CD14-positive monocyte (primary cell): ENCODE results near the gene MYO15B. TPM values are rescaled to one million over a fixed set of nuclear protein-coding genes. Genes with fewer than 3 reads are reported as not detected.

ENCODE experiments used
- DNase-seq, 3 donors: peaks; one replicate each; pipeline ENCODE4 v3.0.0-alpha.2; 2011 to 2022
- H2AFZ ChIP-seq: 2 replicates; pipeline ENCODE4 v1.6.0; 2012; ENCODE audit warnings: mild to moderate bottlenecking, low read depth, low read length, inconsistent platforms; ENCODE audit not compliant: insufficient read depth, poor library complexity, severe bottlenecking
- H3K27ac ChIP-seq, 2 donors: 1 replicate in 1 of 2; 2 replicates in 1 of 2; pipeline ENCODE4 v1.5.1; 2012 to 2013; ENCODE audit warnings: low read length in 2 of 2, control low read depth in 1 of 2, inconsistent platforms in 1 of 2, low read depth in 1 of 2, mild to moderate bottlenecking in 1 of 2
- H3K27me3 ChIP-seq, 2 donors: one replicate each; pipeline versions ENCODE4 v1.6.0 to v1.6.1; 2011 to 2013; ENCODE audit warnings: low read length in 2 of 2; ENCODE audit not compliant: control insufficient read depth in 2 of 2, insufficient read depth in 2 of 2
- H3K36me3 ChIP-seq, 2 donors: replicated peaks in 1 of 2; 1 replicate in 1 of 2; 2 replicates in 1 of 2; pipeline versions ENCODE4 v1.5.1 to v1.6.1; 2012 to 2013; ENCODE audit warnings: low read length in 2 of 2, control low read depth in 1 of 2, inconsistent platforms in 1 of 2, mild to moderate bottlenecking in 1 of 2; ENCODE audit not compliant: insufficient read depth in 2 of 2, control insufficient read depth in 1 of 2
- H3K4me1 ChIP-seq, 2 donors: 1 replicate in 1 of 2; 2 replicates in 1 of 2; pipeline versions ENCODE4 v1.5.1 to v1.6.1; 2012 to 2013; ENCODE audit warnings: low read length in 2 of 2, control low read depth in 1 of 2, inconsistent platforms in 1 of 2, mild to moderate bottlenecking in 1 of 2, moderate library complexity in 1 of 2; ENCODE audit not compliant: insufficient read depth in 2 of 2, control insufficient read depth in 1 of 2
- H3K4me2 ChIP-seq: replicated peaks from 2 replicates; pipeline ENCODE3; 2012; ENCODE audit warnings: low read length, moderate library complexity, mild to moderate bottlenecking; ENCODE audit not compliant: poor library complexity, severe bottlenecking; ENCODE audit errors: extremely low read depth
- H3K4me3 ChIP-seq, 3 experiments: fragments of 200-600 bp in 1 of 3; sonication (generic) in 1 of 3; replicated peaks in 1 of 3; 1 replicate in 2 of 3; 2 replicates in 1 of 3; pipeline ENCODE4 v1.5.1; 2011 to 2013; ENCODE audit warnings: low read length in 3 of 3, mild to moderate bottlenecking in 3 of 3, control low read depth in 2 of 3, low read depth in 2 of 3, inconsistent platforms in 1 of 3, moderate library complexity in 1 of 3
- H3K79me2 ChIP-seq: 2 replicates; pipeline ENCODE4 v1.6.0; 2012; ENCODE audit warnings: mild to moderate bottlenecking, control low read depth, inconsistent platforms, low read length, moderate library complexity; ENCODE audit not compliant: insufficient read depth
- H3K9ac ChIP-seq: 2 replicates; pipeline ENCODE4 v1.6.0; 2017; ENCODE audit warnings: low read length, mild to moderate bottlenecking; ENCODE audit not compliant: insufficient read depth, poor library complexity, severe bottlenecking
- H3K9me3 ChIP-seq, 2 donors: replicated peaks in 1 of 2; 1 replicate in 1 of 2; 2 replicates in 1 of 2; pipeline versions ENCODE4 v1.5.1 to v1.6.1; 2012 to 2013; ENCODE audit warnings: low read length in 2 of 2, control low read depth in 1 of 2; ENCODE audit not compliant: control insufficient read depth in 1 of 2, insufficient read depth in 1 of 2
- H4K20me1 ChIP-seq: 2 replicates; pipeline ENCODE4 v1.6.0; 2012; ENCODE audit warnings: mild to moderate bottlenecking, low read length, control low read depth, moderate library complexity; ENCODE audit not compliant: insufficient read depth
- H3K27ac Mint-ChIP-seq, 7 donors: one replicate each; pipeline ENCODE4 v1.8.0; 2020; ENCODE audit warnings: mild to moderate bottlenecking in 7 of 7, mixed read lengths in 7 of 7, moderate library complexity in 6 of 7, inconsistent platforms in 2 of 7
- H3K27me3 Mint-ChIP-seq, 3 donors: one replicate each; pipeline ENCODE4 v1.8.0; 2021 to 2022; ENCODE audit warnings: low read depth in 3 of 3, mild to moderate bottlenecking in 3 of 3, mixed read lengths in 3 of 3, moderate library complexity in 3 of 3, inconsistent platforms in 1 of 3
- H3K36me3 Mint-ChIP-seq, 2 donors: one replicate each; pipeline ENCODE4 v1.8.0; 2020; ENCODE audit warnings: mixed read lengths in 2 of 2, inconsistent platforms in 1 of 2, mild to moderate bottlenecking in 1 of 2
- H3K4me1 Mint-ChIP-seq: one replicate; pipeline ENCODE4 v1.8.0; 2020; ENCODE audit warnings: mild to moderate bottlenecking, mixed read lengths
- H3K4me3 Mint-ChIP-seq, 2 donors: one replicate each; pipeline ENCODE4 v1.8.0; 2020; ENCODE audit warnings: mild to moderate bottlenecking in 2 of 2, mixed read lengths in 2 of 2, moderate library complexity in 1 of 2
- H3K9me3 Mint-ChIP-seq, 7 donors: one replicate each; pipeline ENCODE4 v1.8.0; 2020 to 2022; ENCODE audit warnings: mixed read lengths in 7 of 7, mild to moderate bottlenecking in 6 of 7, moderate library complexity in 6 of 7, inconsistent platforms in 2 of 7
- WGBS: methylation state at CpG from one replicate; pipeline ENCODE4 v1.1.5; 2013; ENCODE audit warnings: missing lambda C conversion rate; ENCODE audit not compliant: insufficient coverage; 5-methylcytosine and 5-hydroxymethylcytosine counted together
- intact Hi-C, 2 donors: fragments of 100-400 bp; cut with micrococcal nuclease; formaldehyde crosslinking; loops; one replicate each; pipeline versions ENCODE4 v1.15.0 to v1.15.1; 2023
- polyA plus RNA-seq, 3 donors: library from polyadenylated mRNA; depleted of rRNA in 1 of 3; unstranded in 2 of 3; stranded (reverse) in 1 of 3; fragments of 300-500 nt in 2 of 3; fragments of >200 nt in 1 of 3; fragmentation: Illumina TruSeq in 2 of 3; gene quantifications; 1 replicate in 2 of 3; 2 replicates in 1 of 3; pipeline ENCODE4 v1.2.3, GENCODE V29; 2012 to 2021
- TF ChIP-seq, protein P1 (sequence below): fragments of 200-600 bp; IDR thresholded peaks from one replicate; pipeline ENCODE4 v1.8.0; 2022; ENCODE audit warnings: antibody characterized with exemption, mild to moderate bottlenecking

MYO15B gene
- polyA plus RNA-seq, 3 donors: 0.17 to 596 (median 0.62) TPM

DNA sequence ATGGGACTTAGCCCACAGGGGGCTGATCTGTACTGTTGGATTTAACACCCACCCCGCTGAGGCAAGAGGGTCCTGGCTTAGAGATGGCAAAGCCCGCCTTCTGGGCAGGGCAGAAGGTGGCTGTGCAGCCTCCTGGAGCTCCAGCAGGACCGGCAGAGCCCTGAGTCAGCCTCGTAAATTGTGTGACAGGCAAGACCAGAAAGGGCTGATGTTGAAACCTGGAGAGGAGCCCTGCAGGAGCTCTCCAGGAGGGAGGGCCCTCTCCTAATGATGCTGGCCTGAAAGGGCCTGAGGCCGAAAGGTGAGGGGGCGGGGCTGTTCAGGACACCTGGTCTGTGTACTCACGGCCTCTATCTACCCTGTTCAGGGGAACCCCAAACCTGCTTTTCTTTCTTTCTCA, 22.5 kb upstream of the MYO15B start:
- Mint-ChIP-seq H3K36me3 (no peaks in the 10 kb centered on the region), H3K4me3 (no peak overlapping the region), H3K9me3 (no peaks in the 10 kb centered on the region), H3K27ac (no peak overlapping the region), H3K4me1 (peaks cover 6% of the 10 kb centered on the region), H3K27me3 (peaks cover 0 to 5% (median 4%) of the 10 kb centered on the region in 3 donors)
- H3K4me2 ChIP-seq: no peak overlapping the region
- no peaks in the 10 kb centered on the region for H3K79me2 ChIP-seq
- TF ChIP-seq, protein P1, sequence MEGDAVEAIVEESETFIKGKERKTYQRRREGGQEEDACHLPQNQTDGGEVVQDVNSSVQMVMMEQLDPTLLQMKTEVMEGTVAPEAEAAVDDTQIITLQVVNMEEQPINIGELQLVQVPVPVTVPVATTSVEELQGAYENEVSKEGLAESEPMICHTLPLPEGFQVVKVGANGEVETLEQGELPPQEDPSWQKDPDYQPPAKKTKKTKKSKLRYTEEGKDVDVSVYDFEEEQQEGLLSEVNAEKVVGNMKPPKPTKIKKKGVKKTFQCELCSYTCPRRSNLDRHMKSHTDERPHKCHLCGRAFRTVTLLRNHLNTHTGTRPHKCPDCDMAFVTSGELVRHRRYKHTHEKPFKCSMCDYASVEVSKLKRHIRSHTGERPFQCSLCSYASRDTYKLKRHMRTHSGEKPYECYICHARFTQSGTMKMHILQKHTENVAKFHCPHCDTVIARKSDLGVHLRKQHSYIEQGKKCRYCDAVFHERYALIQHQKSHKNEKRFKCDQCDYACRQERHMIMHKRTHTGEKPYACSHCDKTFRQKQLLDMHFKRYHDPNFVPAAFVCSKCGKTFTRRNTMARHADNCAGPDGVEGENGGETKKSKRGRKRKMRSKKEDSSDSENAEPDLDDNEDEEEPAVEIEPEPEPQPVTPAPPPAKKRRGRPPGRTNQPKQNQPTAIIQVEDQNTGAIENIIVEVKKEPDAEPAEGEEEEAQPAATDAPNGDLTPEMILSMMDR: no peak
- H3K36me3 ChIP-seq: no peaks in the 10 kb centered on the region
- DNase-seq: no peak
- no peak overlapping the region for H3K9ac ChIP-seq
- no peak overlapping the region for H2AFZ ChIP-seq
- H3K9me3 ChIP-seq: no peaks in the 10 kb centered on the region
- H3K4me1 ChIP-seq: peaks cover 3 to 4% of the 10 kb centered on the region in 2 donors
- intact Hi-C loops: no loop called here
- H3K27me3 ChIP-seq: no peaks in the 10 kb centered on the region
- H3K27ac ChIP-seq: no peak overlapping the region
- 77% methylated on average over 5 of the region's 7 CpGs for WGBS
- H3K4me3 ChIP-seq: no peak overlapping the region
- H4K20me1 ChIP-seq: no peaks in the 10 kb centered on the region

DNA sequence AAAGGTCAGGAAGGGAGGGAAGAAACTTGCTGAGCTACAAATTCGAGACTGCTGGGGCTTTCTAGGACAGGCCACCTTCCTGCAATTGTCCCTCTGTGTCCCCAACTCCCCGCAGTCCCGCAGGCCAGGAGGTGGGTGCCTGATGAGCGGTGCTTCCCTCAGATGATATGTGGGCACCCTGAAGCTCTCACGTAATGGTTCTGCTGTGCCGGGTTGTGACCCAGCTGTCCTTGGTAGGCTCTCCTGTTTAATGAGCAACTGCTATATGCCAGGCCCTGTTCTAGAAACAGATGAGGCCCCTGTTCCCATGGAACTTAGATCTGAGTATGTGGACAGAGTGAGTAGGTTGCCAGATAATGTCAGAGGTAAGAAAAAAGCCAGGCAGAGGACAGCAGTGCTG, 22.0 kb upstream of the MYO15B start:
- H3K4me3 Mint-ChIP-seq: no peak overlapping the region

More for the DNA sequence above, 22.0 kb upstream of the MYO15B start:
- TF ChIP-seq, protein P1: no peak
- no peak for DNase-seq
- Histone ChIP-seq H3K4me3 (no peak overlapping the region), H3K27me3 (no peaks in the 10 kb centered on the region), H3K9ac (no peak overlapping the region), H3K79me2 (no peaks in the 10 kb centered on the region), H3K36me3 (no peaks in the 10 kb centered on the region), H3K27ac (no peak overlapping the region), H2AFZ (no peak overlapping the region), H3K4me2 (no peak overlapping the region), H3K9me3 (no peaks in the 10 kb centered on the region), H3K4me1 (peaks cover 9 to 10% of the 10 kb centered on the region in 2 donors), H4K20me1 (no peaks in the 10 kb centered on the region)
- Mint-ChIP-seq H3K9me3 (no peaks in the 10 kb centered on the region), H3K27me3 (peaks cover 0 to 5% (median 4%) of the 10 kb centered on the region in 3 donors), H3K36me3 (no peaks in the 10 kb centered on the region), H3K27ac (no peak overlapping the region), H3K4me1 (peaks cover 9% of the 10 kb centered on the region)
- intact Hi-C loops: no loop called here
- 98% methylated on average over 6 of the region's 6 CpGs for WGBS
